K562 (cell line): ENCODE results near the gene LRP1B.

ENCODE experiments used
- CGGBP1 ChIP-seq: fragments of 250-450 bp; sonication (Bioruptor Pico); IDR thresholded peaks from 2 replicates; pipeline ENCODE4 v1.9.0; 2021; ENCODE audit warnings: mild to moderate bottlenecking
- ELF1 ChIP-seq: fragments of 200-800 bp; sonication (Bioruptor generic); IDR thresholded peaks from 2 replicates; pipeline ENCODE4 v1.6.1; 2016; ENCODE audit warnings: missing genetic modification characterization, missing compliant biosample characterization
- EP300 ChIP-seq: IDR thresholded peaks from 2 replicates; pipeline ENCODE4 v1.6.1; 2012; ENCODE audit warnings: low read length, improper control_type of control experiment
- PCBP1 ChIP-seq: fragments of 200-400 bp; formaldehyde crosslinking; IDR thresholded peaks from 2 replicates; pipeline ENCODE4 v1.6.1; 2018; ENCODE audit warnings: mild to moderate bottlenecking, low read depth, low read length; ENCODE audit not compliant: poor library complexity, severe bottlenecking
- POLR2AphosphoS5 ChIP-seq: IDR thresholded peaks from 2 replicates; pipeline ENCODE4 v1.6.1; 2011; ENCODE audit warnings: mild to moderate bottlenecking, low read depth, low read length, moderate library complexity; ENCODE audit not compliant: control insufficient read depth, insufficient read depth
- RAD21 ChIP-seq, 2 experiments: fragments of 250-450 bp in 1 of 2; fragments of 450-650 bp in 1 of 2; sonication (Bioruptor Pico) in 1 of 2; formaldehyde crosslinking in 1 of 2; IDR thresholded peaks in 1 of 2; conservative IDR thresholded peaks in 1 of 2; 2 replicates each; pipeline versions ENCODE4 v1.4.0 to v1.8.0; 2020 to 2022; ENCODE audit warnings: mild to moderate bottlenecking in 2 of 2, moderate library complexity in 1 of 2

- TF ChIP-seq PCBP1 (no peak), CGGBP1 (no peak), RAD21 (CRISPR knock-in tag; conservative IDR thresholded peaks at IDR 0.05 in 1 of 2, IDR thresholded peaks at IDR 0.05 in 1 of 2) (no peak), EP300 (no peak), ELF1 (tag) (no peak), POLR2AphosphoS5 (no peak)
Measured at GRCh38 chr2:140986456-140986855, 1144.4 kb downstream of the LRP1B start.
